ENCODE data around the gene SLC52A1.

The SLC52A1 gene

GRCh38 chr17:5020502-5021023 is 14.7 kb downstream of the SLC52A1 start:
- no peak overlapping the region for H2BK15ac ChIP-seq (ENCODE audit: low read depth, poor library complexity, severe bottlenecking)

DNA sequence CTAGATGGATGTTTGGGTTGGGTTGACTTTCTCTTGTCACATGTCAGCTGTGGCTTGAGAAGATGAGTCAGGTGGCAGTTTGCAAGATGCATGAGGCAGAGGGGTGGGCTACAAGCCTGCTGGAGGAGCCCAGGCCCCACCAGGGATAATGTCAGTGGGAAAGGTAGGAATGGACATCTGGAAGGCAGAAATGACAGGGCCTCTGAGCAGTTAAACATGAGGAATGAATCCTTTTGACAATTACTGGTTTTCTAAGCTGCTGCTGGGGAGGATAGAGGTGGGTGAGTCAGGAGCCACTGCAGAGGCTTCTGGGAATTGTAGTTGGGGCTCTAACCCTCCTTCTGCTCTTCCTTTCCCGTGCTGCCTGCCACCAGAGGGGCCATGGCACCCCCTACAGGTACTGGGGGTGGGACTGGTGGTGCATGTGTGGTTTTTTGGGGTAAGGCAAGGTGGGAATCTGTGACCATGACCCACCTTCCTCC is 15.7 kb downstream of the SLC52A1 start:
- Histone ChIP-seq H3K4me2 (ENCODE audit: low read length, poor library complexity, severe bottlenecking) (no peak overlapping the region), H3K27me3 (ENCODE audit: control insufficient read depth in 1 of 2, insufficient read depth in 1 of 2, low read length in 2 of 2) (no peaks in the 10 kb centered on the region), H2BK12ac (ENCODE audit: low read length in 2 of 2) (no peak overlapping the region), H3K36me3 (ENCODE audit: control insufficient read depth in 1 of 2, insufficient read depth in 2 of 2, low read depth in 1 of 2, low read length in 2 of 2) (peaks cover 84 to 86% of the 10 kb centered on the region in 2 experiments), H3K4me1 (ENCODE audit: control insufficient read depth, insufficient read depth, low read depth, low read length) (peaks cover 4% of the 10 kb centered on the region), H3K9me3 (ENCODE audit: control insufficient read depth, low read length) (no peaks in the 10 kb centered on the region), H3K23ac (ENCODE audit: low read length in 2 of 2) (no peak overlapping the region), H3K27ac (ENCODE audit: low read length, poor library complexity, severe bottlenecking) (no peak overlapping the region), H2BK5ac (ENCODE audit: low read depth, low read length, poor library complexity, severe bottlenecking) (no peak overlapping the region), H4K8ac (ENCODE audit: low read length) (no peak overlapping the region), H3K18ac (ENCODE audit: low read depth in 1 of 2, low read length in 2 of 2) (no peak overlapping the region), H2AK5ac (ENCODE audit: low read length, severe bottlenecking) (no peak overlapping the region), H3K4ac (ENCODE audit: low read depth in 1 of 2, low read length in 2 of 2) (no peak overlapping the region), H3K79me1 (replicated peaks; ENCODE audit: low read length, poor library complexity, severe bottlenecking) (peaks cover 33% of the 10 kb centered on the region), H2AFZ (ENCODE audit: low read depth, low read length) (no peak overlapping the region), H3K4me3 (ENCODE audit: insufficient read depth in 1 of 2, low read depth in 1 of 2, low read length in 2 of 2) (no peak overlapping the region), H4K91ac (ENCODE audit: low read length) (no peak overlapping the region), H2BK15ac (ENCODE audit: low read depth, poor library complexity, severe bottlenecking) (no peak overlapping the region), H2BK120ac (ENCODE audit: low read depth, low read length) (no peak overlapping the region), H3K9ac (ENCODE audit: low read length) (no peak overlapping the region), H3K14ac (ENCODE audit: low read length in 2 of 2) (no peak overlapping the region)
- DNase-seq = no peak
- WGBS = no CpG with 5 or more reads among the region's 1 CpG

More at GRCh38 chr17:5020502-5021023, 14.7 kb downstream of the SLC52A1 start:
- Histone ChIP-seq H2BK12ac (ENCODE audit: low read length in 2 of 2) (no peak overlapping the region), H3K18ac (ENCODE audit: low read depth in 1 of 2, low read length in 2 of 2) (no peak overlapping the region), H2AK5ac (ENCODE audit: low read length, severe bottlenecking) (no peak overlapping the region), H3K4me3 (ENCODE audit: insufficient read depth in 1 of 2, low read depth in 1 of 2, low read length in 2 of 2) (no peak overlapping the region), H2BK120ac (ENCODE audit: low read depth, low read length) (no peak overlapping the region), H2BK5ac (ENCODE audit: low read depth, low read length, poor library complexity, severe bottlenecking) (no peak overlapping the region), H3K4me2 (ENCODE audit: low read length, poor library complexity, severe bottlenecking) (no peak overlapping the region), H3K9ac (ENCODE audit: low read length) (no peak overlapping the region), H2AFZ (ENCODE audit: low read depth, low read length) (no peak overlapping the region), H3K36me3 (ENCODE audit: control insufficient read depth in 1 of 2, insufficient read depth in 2 of 2, low read depth in 1 of 2, low read length in 2 of 2) (peaks cover 82 to 83% of the 10 kb centered on the region in 2 experiments), H4K91ac (ENCODE audit: low read length) (no peak overlapping the region), H3K4ac (ENCODE audit: low read depth in 1 of 2, low read length in 2 of 2) (no peak overlapping the region), H3K4me1 (ENCODE audit: control insufficient read depth, insufficient read depth, low read depth, low read length) (peaks cover 4% of the 10 kb centered on the region), H3K23ac (ENCODE audit: low read length in 2 of 2) (no peak overlapping the region), H4K8ac (ENCODE audit: low read length) (no peak overlapping the region), H3K79me1 (replicated peaks; ENCODE audit: low read length, poor library complexity, severe bottlenecking) (peaks cover 32% of the 10 kb centered on the region), H3K14ac (ENCODE audit: low read length in 2 of 2) (no peak overlapping the region), H3K27ac (ENCODE audit: low read length, poor library complexity, severe bottlenecking) (no peak overlapping the region), H3K27me3 (ENCODE audit: control insufficient read depth in 1 of 2, insufficient read depth in 1 of 2, low read length in 2 of 2) (no peaks in the 10 kb centered on the region), H3K9me3 (ENCODE audit: control insufficient read depth, low read length) (no peaks in the 10 kb centered on the region)
- 94% methylated on average over 20 of the region's 20 CpGs for WGBS
- DNase-seq = no peak

DNA sequence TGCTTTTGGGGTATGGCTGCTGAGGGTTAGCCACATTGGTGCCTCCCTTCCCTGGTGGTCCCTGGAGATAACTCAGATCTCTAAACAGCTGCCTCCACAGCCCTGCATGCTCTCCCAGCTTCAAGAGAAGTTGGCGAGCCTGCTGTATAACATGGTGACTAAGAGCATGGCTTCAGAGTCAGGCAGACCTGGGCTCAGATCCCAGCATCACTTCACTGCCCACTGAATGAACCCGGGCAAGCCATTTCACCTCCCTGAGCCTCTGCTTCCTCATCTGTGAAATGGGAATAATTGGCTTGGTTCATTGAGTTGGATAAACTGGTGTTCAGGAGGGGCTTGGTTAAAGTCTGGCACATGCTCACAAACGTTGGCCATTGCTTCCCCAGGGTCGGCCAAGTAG is 20.9 kb downstream of the SLC52A1 start:
- WGBS = 100% methylated on average over 4 of the region's 4 CpGs
- H3K23ac ChIP-seq (ENCODE audit: low read length in 2 of 2) = no peak overlapping the region
- H3K27ac ChIP-seq (ENCODE audit: low read length, poor library complexity, severe bottlenecking) = no peak overlapping the region
- H2BK12ac ChIP-seq (ENCODE audit: low read length in 2 of 2) = no peak overlapping the region
- no peak overlapping the region for H2BK120ac ChIP-seq (ENCODE audit: low read depth, low read length)
- H3K9ac ChIP-seq (ENCODE audit: low read length) = no peak overlapping the region
- H3K4me2 ChIP-seq (ENCODE audit: low read length, poor library complexity, severe bottlenecking) = no peak overlapping the region
- no peak overlapping the region for H2AK5ac ChIP-seq (ENCODE audit: low read length, severe bottlenecking)
- DNase-seq = no peak
- H2BK15ac ChIP-seq (ENCODE audit: low read depth, poor library complexity, severe bottlenecking) = no peak overlapping the region
- no peaks in the 10 kb centered on the region for H3K9me3 ChIP-seq (ENCODE audit: control insufficient read depth, low read length)
- peaks cover 34% of the 10 kb centered on the region for H3K79me1 ChIP-seq (replicated peaks; ENCODE audit: low read length, poor library complexity, severe bottlenecking)
- H3K27me3 ChIP-seq (ENCODE audit: control insufficient read depth in 1 of 2, insufficient read depth in 1 of 2, low read length in 2 of 2) = no peaks in the 10 kb centered on the region
- H3K4ac ChIP-seq (ENCODE audit: low read depth in 1 of 2, low read length in 2 of 2) = no peak overlapping the region
- no peak overlapping the region for H3K4me3 ChIP-seq (ENCODE audit: insufficient read depth in 1 of 2, low read depth in 1 of 2, low read length in 2 of 2)
- no peak overlapping the region for H2BK5ac ChIP-seq (ENCODE audit: low read depth, low read length, poor library complexity, severe bottlenecking)
- peaks cover 75 to 77% of the 10 kb centered on the region in 2 experiments for H3K36me3 ChIP-seq (ENCODE audit: control insufficient read depth in 1 of 2, insufficient read depth in 2 of 2, low read depth in 1 of 2, low read length in 2 of 2)
- no peak overlapping the region for H3K18ac ChIP-seq (ENCODE audit: low read depth in 1 of 2, low read length in 2 of 2)
- H4K91ac ChIP-seq (ENCODE audit: low read length) = no peak overlapping the region
- no peak overlapping the region for H3K14ac ChIP-seq (ENCODE audit: low read length in 2 of 2)
- H3K4me1 ChIP-seq (ENCODE audit: control insufficient read depth, insufficient read depth, low read depth, low read length) = peaks cover 2% of the 10 kb centered on the region
- H2AFZ ChIP-seq (ENCODE audit: low read depth, low read length) = no peak overlapping the region
- no peak overlapping the region for H4K8ac ChIP-seq (ENCODE audit: low read length)

DNA sequence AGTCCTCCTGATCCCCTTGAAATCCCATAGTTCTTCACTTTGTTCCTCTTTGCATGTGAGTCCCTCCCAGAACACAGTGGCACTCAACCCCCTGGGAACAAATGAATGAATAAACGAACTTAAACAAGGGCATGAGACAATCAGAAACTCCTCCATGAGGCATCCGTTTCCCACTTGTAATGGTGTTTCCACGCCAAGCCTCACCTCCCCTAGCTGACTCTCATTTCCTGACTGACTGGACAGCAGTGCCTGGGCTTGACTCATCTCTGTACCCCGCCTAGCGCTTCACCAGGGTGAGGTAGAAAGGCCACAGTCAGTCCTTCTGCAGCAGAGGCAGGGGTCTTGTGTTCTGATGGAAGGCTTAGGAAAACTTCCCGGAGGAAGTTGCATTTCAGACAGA is 23.3 kb downstream of the SLC52A1 start:
- Histone ChIP-seq H3K23ac (ENCODE audit: low read length in 2 of 2) (no peak overlapping the region), H4K91ac (ENCODE audit: low read length) (no peak overlapping the region), H2BK120ac (ENCODE audit: low read depth, low read length) (no peak overlapping the region), H3K4me2 (ENCODE audit: low read length, poor library complexity, severe bottlenecking) (no peak overlapping the region), H3K14ac (ENCODE audit: low read length in 2 of 2) (no peak overlapping the region), H4K8ac (ENCODE audit: low read length) (no peak overlapping the region), H3K27me3 (ENCODE audit: control insufficient read depth in 1 of 2, insufficient read depth in 1 of 2, low read length in 2 of 2) (no peaks in the 10 kb centered on the region), H2BK5ac (ENCODE audit: low read depth, low read length, poor library complexity, severe bottlenecking) (no peak overlapping the region), H3K36me3 (ENCODE audit: control insufficient read depth in 1 of 2, insufficient read depth in 2 of 2, low read depth in 1 of 2, low read length in 2 of 2) (peaks cover 79 to 80% of the 10 kb centered on the region in 2 experiments), H3K27ac (ENCODE audit: low read length, poor library complexity, severe bottlenecking) (no peak overlapping the region), H3K79me1 (replicated peaks; ENCODE audit: low read length, poor library complexity, severe bottlenecking) (peaks cover 43% of the 10 kb centered on the region), H2AFZ (ENCODE audit: low read depth, low read length) (no peak overlapping the region), H3K9ac (ENCODE audit: low read length) (no peak overlapping the region), H2AK5ac (ENCODE audit: low read length, severe bottlenecking) (no peak overlapping the region), H3K9me3 (ENCODE audit: control insufficient read depth, low read length) (no peaks in the 10 kb centered on the region), H2BK15ac (ENCODE audit: low read depth, poor library complexity, severe bottlenecking) (no peak overlapping the region), H3K18ac (ENCODE audit: low read depth in 1 of 2, low read length in 2 of 2) (no peak overlapping the region), H3K4ac (ENCODE audit: low read depth in 1 of 2, low read length in 2 of 2) (no peak overlapping the region), H3K4me3 (ENCODE audit: insufficient read depth in 1 of 2, low read depth in 1 of 2, low read length in 2 of 2) (no peak overlapping the region), H2BK12ac (ENCODE audit: low read length in 2 of 2) (no peak overlapping the region), H3K4me1 (ENCODE audit: control insufficient read depth, insufficient read depth, low read depth, low read length) (peaks cover 2% of the 10 kb centered on the region)
- peak; percentile 26 for DNase-seq
- 64% methylated on average over 6 of the region's 6 CpGs for WGBS
